Stomach (tissue), 4 donors: ENCODE data around the gene FHOD1.

Experiments used
- EP300 ChIP-seq: sonication (generic); formaldehyde crosslinking; IDR thresholded peaks from one replicate; pipeline ENCODE4 v1.6.1; 2017; ENCODE audit warnings: antibody characterized with exemption
- POLR2A ChIP-seq, 4 donors: fragments of 450-650 bp; IDR thresholded peaks; one replicate each; pipeline ENCODE4 v1.6.1; 2016; ENCODE audit warnings: antibody characterized with exemption in 4 of 4, control low read depth in 2 of 4, mild to moderate bottlenecking in 1 of 4, moderate library complexity in 1 of 4
- POLR2AphosphoS5 ChIP-seq, 3 donors: sonication (generic); formaldehyde crosslinking; IDR thresholded peaks; one replicate each; pipeline ENCODE4 v1.6.1; 2016; ENCODE audit warnings: antibody characterized with exemption in 3 of 3
- TF ChIP-seq, protein P1 (sequence below), 7 experiments: fragments of 450-650 bp in 4 of 7; fragments of 200-600 bp in 3 of 7; sonication (generic) in 3 of 7; IDR thresholded peaks; one replicate each; pipeline ENCODE4 v1.5.1; 2016 to 2019; ENCODE audit warnings: antibody characterized with exemption in 7 of 7, control low read depth in 2 of 7, mild to moderate bottlenecking in 1 of 7

DNA sequence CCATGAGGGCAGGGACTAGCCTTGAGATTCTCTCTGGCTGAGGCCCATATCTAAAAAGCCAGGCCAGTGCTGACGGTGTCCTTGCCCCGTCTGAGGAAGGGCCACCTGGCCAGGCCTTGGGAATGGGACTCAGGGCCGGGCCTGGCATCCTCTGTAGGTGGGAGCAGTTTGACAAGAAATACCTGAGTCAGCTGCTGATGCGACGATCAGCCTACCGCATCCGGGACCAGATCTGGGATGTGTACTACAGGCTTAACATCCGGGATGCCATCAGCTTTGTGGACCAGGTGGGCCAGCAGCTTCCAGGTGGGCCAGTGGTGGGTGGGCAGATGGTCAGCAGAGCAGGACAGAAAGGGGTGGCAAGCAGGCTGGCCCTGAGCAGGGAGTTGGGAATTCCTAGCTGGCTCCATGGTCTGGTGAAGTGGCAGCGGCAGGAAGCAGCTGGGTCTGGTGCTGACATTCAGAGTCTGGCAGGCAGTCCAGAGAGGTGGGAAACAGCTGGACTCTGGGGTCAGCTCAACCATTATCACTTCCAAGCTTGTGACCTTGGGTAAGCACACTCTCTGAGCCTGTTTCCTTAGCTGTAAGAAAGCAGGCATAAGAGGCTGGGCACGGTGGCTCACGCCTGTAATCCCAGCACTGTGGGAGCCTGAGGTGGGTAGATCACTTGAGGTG lies 11.0 kb upstream of the FHOD1 start:
- TF ChIP-seq, protein P1, sequence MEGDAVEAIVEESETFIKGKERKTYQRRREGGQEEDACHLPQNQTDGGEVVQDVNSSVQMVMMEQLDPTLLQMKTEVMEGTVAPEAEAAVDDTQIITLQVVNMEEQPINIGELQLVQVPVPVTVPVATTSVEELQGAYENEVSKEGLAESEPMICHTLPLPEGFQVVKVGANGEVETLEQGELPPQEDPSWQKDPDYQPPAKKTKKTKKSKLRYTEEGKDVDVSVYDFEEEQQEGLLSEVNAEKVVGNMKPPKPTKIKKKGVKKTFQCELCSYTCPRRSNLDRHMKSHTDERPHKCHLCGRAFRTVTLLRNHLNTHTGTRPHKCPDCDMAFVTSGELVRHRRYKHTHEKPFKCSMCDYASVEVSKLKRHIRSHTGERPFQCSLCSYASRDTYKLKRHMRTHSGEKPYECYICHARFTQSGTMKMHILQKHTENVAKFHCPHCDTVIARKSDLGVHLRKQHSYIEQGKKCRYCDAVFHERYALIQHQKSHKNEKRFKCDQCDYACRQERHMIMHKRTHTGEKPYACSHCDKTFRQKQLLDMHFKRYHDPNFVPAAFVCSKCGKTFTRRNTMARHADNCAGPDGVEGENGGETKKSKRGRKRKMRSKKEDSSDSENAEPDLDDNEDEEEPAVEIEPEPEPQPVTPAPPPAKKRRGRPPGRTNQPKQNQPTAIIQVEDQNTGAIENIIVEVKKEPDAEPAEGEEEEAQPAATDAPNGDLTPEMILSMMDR (IDR thresholded peaks at IDR 0.05) = no peak
- TF ChIP-seq EP300 (no peak), POLR2AphosphoS5 (IDR thresholded peaks at IDR 0.05) (no peak), POLR2A (IDR thresholded peaks at IDR 0.05) (no peak)
